SU-DHL-6 (cell line): Measurements from ENCODE around the gene PTDSS2.

Experiments used
- H2AFZ ChIP-seq: fragments of 200-600 bp; sonication (generic); 2 replicates; pipeline ENCODE4 v1.6.1; 2014; ENCODE audit warnings: low read depth, mild to moderate bottlenecking, moderate library complexity, mixed read lengths, antibody characterized with exemption, low read length; ENCODE audit not compliant: severe bottlenecking
- H3F3A ChIP-seq: fragments of 200-600 bp; shearing (Covaris generic); 2 replicates; pipeline ENCODE4 v1.6.0; 2016; ENCODE audit warnings: antibody characterized with exemption, mild to moderate bottlenecking; ENCODE audit not compliant: insufficient read depth
- H3K27ac ChIP-seq: fragments of 200-600 bp; sonication (generic); 2 replicates; pipeline ENCODE4 v1.5.1; 2016; ENCODE audit warnings: low read depth, mild to moderate bottlenecking, low read length, moderate library complexity, mixed read lengths
- H3K27me3 ChIP-seq: fragments of 200-600 bp; sonication (generic), shearing (Covaris generic); 2 replicates; pipeline ENCODE4 v1.6.0; 2014; ENCODE audit warnings: mild to moderate bottlenecking, low read length
- H3K36me3 ChIP-seq: fragments of 200-600 bp; sonication (generic); 2 replicates; pipeline ENCODE4 v1.6.1; 2014; ENCODE audit warnings: mild to moderate bottlenecking, low read length, mixed read lengths
- H3K4me2 ChIP-seq: fragments of 300-600, 200-600 bp; shearing (Covaris generic), sonication (generic); 2 replicates; pipeline ENCODE4 v1.6.0; 2014; ENCODE audit warnings: low read length, low read depth, mild to moderate bottlenecking; ENCODE audit not compliant: poor library complexity, severe bottlenecking
- H3K4me3 ChIP-seq: fragments of 200-600 bp; sonication (generic); 2 replicates; pipeline ENCODE4 v1.5.1; 2014; ENCODE audit warnings: antibody characterized with exemption, low read length, mild to moderate bottlenecking, mixed read lengths; ENCODE audit not compliant: insufficient read depth, poor library complexity, severe bottlenecking
- H3K79me2 ChIP-seq: fragments of 200-600 bp; sonication (generic); 2 replicates; pipeline ENCODE4 v1.6.1; 2014; ENCODE audit warnings: mild to moderate bottlenecking, low read length, moderate library complexity; ENCODE audit not compliant: insufficient read depth
- H3K9ac ChIP-seq: fragments of 200-600 bp; sonication (generic); 2 replicates; pipeline ENCODE4 v1.7.0; 2014; ENCODE audit warnings: mild to moderate bottlenecking, low read length
- H3K9me2 ChIP-seq: fragments of 200-600 bp; sonication (generic); replicated peaks from 2 replicates; pipeline ENCODE4 v1.6.1; 2014; ENCODE audit warnings: low read length; ENCODE audit not compliant: insufficient read depth
- H3K9me3 ChIP-seq: fragments of 200-600 bp; sonication (generic); 2 replicates; pipeline ENCODE4 v1.6.1; 2014; ENCODE audit warnings: low read length, mixed read lengths; ENCODE audit not compliant: insufficient read depth
- H4K20me1 ChIP-seq: fragments of 200-600 bp; sonication (generic); 2 replicates; pipeline ENCODE4 v1.6.1; 2014; ENCODE audit warnings: low read depth, mild to moderate bottlenecking, antibody characterized with exemption, low read length, moderate library complexity, mixed read lengths
- CTCF ChIP-seq: fragments of 200-600 bp; sonication (generic); IDR thresholded peaks from one replicate; pipeline ENCODE4 v1.5.1; 2017; ENCODE audit warnings: antibody characterized with exemption, mild to moderate bottlenecking, low read length, moderate library complexity; ENCODE audit not compliant: insufficient read depth, poor library complexity, severe bottlenecking
- EZH2phosphoT487 ChIP-seq: fragments of 200-600 bp; sonication (generic), shearing (Covaris generic); conservative IDR thresholded peaks from 2 replicates; pipeline ENCODE4 v1.6.1; 2018; ENCODE audit warnings: mild to moderate bottlenecking, antibody characterized with exemption, low read length, moderate library complexity, mixed read lengths

PTDSS2 gene

GRCh38 chr11:431921-432320 lies 18.2 kb upstream of the PTDSS2 start:
- H3K27me3 ChIP-seq = no peaks in the 10 kb centered on the region
- no peaks in the 10 kb centered on the region for H3K79me2 ChIP-seq
- no peaks in the 10 kb centered on the region for H3K9me3 ChIP-seq
- no peaks in the 10 kb centered on the region for H4K20me1 ChIP-seq
- no peaks in the 10 kb centered on the region for H3K36me3 ChIP-seq
- TF ChIP-seq CTCF = no peak
- TF ChIP-seq EZH2phosphoT487 = no peak
- no peak overlapping the region for H3K27ac ChIP-seq
- no peak overlapping the region for H3K9ac ChIP-seq
- H3F3A ChIP-seq = no peaks in the 10 kb centered on the region
- no peak overlapping the region for H2AFZ ChIP-seq
- no peaks in the 10 kb centered on the region for H3K9me2 ChIP-seq
- H3K4me3 ChIP-seq = no peak overlapping the region
- H3K4me2 ChIP-seq = no peak overlapping the region

- TF ChIP-seq EZH2phosphoT487 (no peak), CTCF (no peak)
- Histone ChIP-seq H3K9me3 (no peaks in the 10 kb centered on the region), H3K79me2 (no peaks in the 10 kb centered on the region), H3K36me3 (no peaks in the 10 kb centered on the region), H4K20me1 (no peaks in the 10 kb centered on the region), H3K27ac (no peak overlapping the region), H2AFZ (no peak overlapping the region), H3K4me2 (no peak overlapping the region), H3K9me2 (no peaks in the 10 kb centered on the region), H3F3A (no peaks in the 10 kb centered on the region), H3K9ac (no peak overlapping the region), H3K4me3 (no peak overlapping the region), H3K27me3 (no peaks in the 10 kb centered on the region)
These were observed 17.5 kb upstream of the PTDSS2 start for GRCh38 chr11:432501-433100.

GRCh38 chr11:433111-433510 lies 17.0 kb upstream of the PTDSS2 start:
- Histone ChIP-seq H3K27ac (no peak overlapping the region), H3K27me3 (no peaks in the 10 kb centered on the region), H3K9ac (no peak overlapping the region), H3K9me2 (no peaks in the 10 kb centered on the region), H3K9me3 (no peaks in the 10 kb centered on the region), H3F3A (no peaks in the 10 kb centered on the region), H3K79me2 (no peaks in the 10 kb centered on the region), H3K4me2 (no peak overlapping the region), H3K4me3 (no peak overlapping the region), H2AFZ (no peak overlapping the region), H3K36me3 (no peaks in the 10 kb centered on the region), H4K20me1 (no peaks in the 10 kb centered on the region)
- TF ChIP-seq CTCF = no peak
- TF ChIP-seq EZH2phosphoT487 = no peak

GRCh38 chr11:433641-434040 lies 16.4 kb upstream of the PTDSS2 start:
- H3F3A ChIP-seq = no peaks in the 10 kb centered on the region
- no peak overlapping the region for H2AFZ ChIP-seq
- no peaks in the 10 kb centered on the region for H3K27me3 ChIP-seq
- H3K36me3 ChIP-seq = no peaks in the 10 kb centered on the region
- H3K9me2 ChIP-seq = no peaks in the 10 kb centered on the region
- no peak overlapping the region for H3K4me2 ChIP-seq
- no peak overlapping the region for H3K9ac ChIP-seq
- TF ChIP-seq CTCF (no peak), EZH2phosphoT487 (no peak)
- H3K79me2 ChIP-seq = no peaks in the 10 kb centered on the region
- no peaks in the 10 kb centered on the region for H3K9me3 ChIP-seq
- H4K20me1 ChIP-seq = no peaks in the 10 kb centered on the region
- no peak overlapping the region for H3K4me3 ChIP-seq
- no peak overlapping the region for H3K27ac ChIP-seq
